Mesenteric fat pad (tissue), 1 donor: ENCODE results near the gene DTX2. TPM values are rescaled to one million over a fixed set of nuclear protein-coding genes. Genes with fewer than 3 reads are reported as not detected.
"Not testable (repeated sequence)": the region's sequence is repeated elsewhere in the genome, so short reads cannot be mapped to it uniquely, and the experiment has no call there.

ENCODE experiments used
- DNase-seq: peaks from one replicate; pipeline ENCODE4 v3.0.0-alpha.2; 2020; ENCODE audit warnings: low spot score
- total RNA-seq: library from RNA; stranded (reverse); fragmentation: NEBNext Ultra II Directional; extraction: Animal tissue kit (Norgen Biotek cat#: 25700); gene quantifications from one replicate; pipeline ENCODE4 v1.2.1, GENCODE V29; 2021
- donor health status: DM: yes; HTN: yes; CAD: no.

The DTX2 gene
- total RNA-seq, 1 donor from 2014 or later, result 35.0 TPM

- peak; percentile 89 for DNase-seq
These were observed 49.8 kb downstream of the DTX2 start for GRCh38 chr7:76511200-76511910.

- DNase-seq, result peak; percentile 77
These were observed 50.7 kb downstream of the DTX2 start for GRCh38 chr7:76511911-76512885.

GRCh38 chr7:76512941-76513816 lies 51.7 kb downstream of the DTX2 start:
- peak; percentile 86 for DNase-seq

- DNase-seq, result peak; percentile 85
These were observed 52.6 kb downstream of the DTX2 start for GRCh38 chr7:76513817-76514799.

- peak; percentile 85 for DNase-seq
These were observed 53.6 kb downstream of the DTX2 start for GRCh38 chr7:76514926-76515771.

- no peak for DNase-seq
These were observed 54.5 kb downstream of the DTX2 start for GRCh38 chr7:76515999-76516443.

GRCh38 chr7:76516932-76517331 lies 55.4 kb downstream of the DTX2 start:
- not testable (repeated sequence) for DNase-seq

- DNase-seq, result not testable (repeated sequence)
These were observed 64.7 kb downstream of the DTX2 start for GRCh38 chr7:76526183-76526582.

- DNase-seq, result not testable (repeated sequence)
These were observed 70.1 kb downstream of the DTX2 start for GRCh38 chr7:76531643-76532042.

- DNase-seq, result not testable (repeated sequence)
These were observed 81.7 kb downstream of the DTX2 start, which contains the start of gene SPDYE16 for GRCh38 chr7:76543197-76543596. Gene SPDYE16, minus strand, starts transcription at chr7:76543297. Its CDS starts 1,838 bp downstream, at chr7:76541459.

GRCh38 chr7:76549025-76549854 lies 87.7 kb downstream of the DTX2 start:
- peak; percentile 93 for DNase-seq

- not testable (repeated sequence) for DNase-seq
These were observed 88.3 kb downstream of the DTX2 start for GRCh38 chr7:76549855-76550248.

- not testable (repeated sequence) for DNase-seq
These were observed 90.5 kb downstream of the DTX2 start for GRCh38 chr7:76551992-76552391.
